Stimulated activated CD4-positive, alpha-beta T cell treated with anti-CD3 and anti-CD28 coated beads, Interleukin-4, amount 100 ng/mL, for 48 hours (primary cell): ENCODE measurements around the gene BABAM2.
"Not testable (repeated sequence)": the region's sequence is repeated elsewhere in the genome, so short reads cannot be mapped to it uniquely, and the experiment has no call there.

Experiments used
- DNase-seq, 2 donors: peaks; one replicate each; pipeline ENCODE4 v3.0.0-alpha.2; 2020; ENCODE audit warnings: low read depth in 2 of 2

BABAM2 gene

GRCh38 chr2:28360058-28360717 is 469.7 kb downstream of the BABAM2 start:
- no peak for DNase-seq

GRCh38 chr2:28360718-28361293 is 470.3 kb downstream of the BABAM2 start:
- no peak for DNase-seq

- no peak for DNase-seq
Observed at GRCh38 chr2:28361991-28362710, 471.6 kb downstream of the BABAM2 start.

GRCh38 chr2:28362991-28363521 is 472.5 kb downstream of the BABAM2 start:
- DNase-seq = no peak

- DNase-seq = no peak
Observed at GRCh38 chr2:28363686-28364280, 473.3 kb downstream of the BABAM2 start.

- DNase-seq = no peak
Observed at GRCh38 chr2:28364610-28365009, 474.1 kb downstream of the BABAM2 start.

GRCh38 chr2:28365158-28365557 is 474.6 kb downstream of the BABAM2 start:
- no peak for DNase-seq

GRCh38 chr2:28366149-28366495 is 475.6 kb downstream of the BABAM2 start:
- DNase-seq = no peak

GRCh38 chr2:28366496-28367282 is 476.2 kb downstream of the BABAM2 start:
- DNase-seq = peak in 1 of 2 donors; percentile 32

GRCh38 chr2:28367667-28368356 is 477.3 kb downstream of the BABAM2 start:
- no peak for DNase-seq

GRCh38 chr2:28368357-28368798 is 477.8 kb downstream of the BABAM2 start:
- DNase-seq = no peak

- DNase-seq = no peak
Observed at GRCh38 chr2:28369358-28369757, 478.8 kb downstream of the BABAM2 start.

- DNase-seq = no peak
Observed at GRCh38 chr2:28370354-28370753, 479.8 kb downstream of the BABAM2 start.

- DNase-seq = not testable (repeated sequence)
Observed at GRCh38 chr2:28371728-28372127, 481.2 kb downstream of the BABAM2 start.

GRCh38 chr2:28373854-28374253 is 483.3 kb downstream of the BABAM2 start:
- no peak for DNase-seq

GRCh38 chr2:28374331-28374730 is 483.8 kb downstream of the BABAM2 start:
- no peak for DNase-seq

GRCh38 chr2:28375236-28375635 is 484.7 kb downstream of the BABAM2 start:
- no peak for DNase-seq

GRCh38 chr2:28375742-28376631 is 485.5 kb downstream of the BABAM2 start:
- DNase-seq = no peak

- no peak for DNase-seq
Observed at GRCh38 chr2:28377195-28377816, 486.8 kb downstream of the BABAM2 start.
